Activated CD4-positive, alpha-beta T cell treated with anti-CD3 and anti-CD28 coated beads, Interleukin-10, Interleukin-2, amounts not matched to agents 100 ng/mL and 50 ng/mL, durations not matched to agents 16 hours and 8 hours (primary cell): Measurements from ENCODE around the gene ZBTB5.
"Not testable (repeated sequence)": the region's sequence is repeated elsewhere in the genome, so short reads cannot be mapped to it uniquely, and the experiment has no call there.

Experiments used
- DNase-seq: peaks from one replicate; pipeline ENCODE4 v3.0.0-alpha.2; 2020

Gene ZBTB5

GRCh38 chr9:37485389-37486255 lies 20.4 kb upstream of the ZBTB5 start, which contains the start of gene POLR1E:
POLR1E (plus strand) TSS chr9:37485948; CDS start chr9:37486048, 100 bp downstream.
- peak; percentile 98 for DNase-seq

DNA sequence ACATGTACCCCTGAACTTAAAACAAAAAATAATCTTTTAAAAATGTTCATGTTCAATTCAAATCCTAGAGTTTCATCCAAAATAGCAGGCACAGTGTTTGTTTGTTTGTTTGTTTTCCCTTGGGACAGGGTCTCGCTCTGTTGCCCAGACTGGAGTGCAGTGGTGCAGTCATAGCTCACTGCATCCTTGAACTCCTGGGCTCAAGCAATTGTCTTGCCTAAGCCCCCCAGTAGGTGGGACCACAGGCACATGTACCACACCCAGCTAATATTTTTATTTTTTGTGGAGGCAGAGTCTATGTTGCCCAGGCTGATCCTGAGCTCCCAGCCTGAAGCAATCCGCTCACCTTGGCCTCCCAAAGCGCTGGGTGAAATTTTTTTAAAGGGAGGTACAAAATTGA lies 15.5 kb upstream of the ZBTB5 start:
- DNase-seq: no peak

DNA sequence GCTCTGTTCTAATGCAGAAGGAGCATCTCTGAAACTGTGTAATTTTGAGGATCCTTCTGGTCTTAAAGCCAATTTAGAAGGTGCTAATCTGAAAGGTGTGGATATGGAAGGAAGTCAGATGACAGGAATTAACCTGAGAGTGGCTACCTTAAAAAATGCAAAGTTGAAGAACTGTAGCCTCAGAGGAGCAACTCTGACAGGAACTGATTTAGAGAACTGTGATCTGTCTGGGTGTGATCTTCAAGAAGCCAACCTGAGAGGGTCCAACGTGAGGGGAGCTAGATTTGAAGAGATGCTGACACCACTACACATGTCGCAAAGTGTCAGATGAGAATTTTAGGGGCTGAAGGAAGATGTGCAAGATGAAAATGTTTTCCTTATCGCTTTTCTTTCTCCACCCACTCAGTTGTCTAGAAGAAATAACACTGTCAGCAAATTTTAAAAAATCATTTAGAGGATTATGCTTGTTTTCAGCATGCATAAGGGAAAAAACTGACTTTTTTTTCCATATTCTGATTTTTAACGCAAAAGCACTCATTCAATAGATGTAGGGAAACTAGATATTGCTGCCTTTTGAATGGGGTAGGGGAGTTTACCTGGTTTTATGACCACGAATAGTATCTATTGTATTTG lies 12.9 kb upstream of the ZBTB5 start:
- DNase-seq: not testable (repeated sequence)

GRCh38 chr9:37477443-37477842 lies 12.2 kb upstream of the ZBTB5 start:
- DNase-seq: not testable (repeated sequence)

GRCh38 chr9:37476930-37477329 lies 11.7 kb upstream of the ZBTB5 start:
- no peak for DNase-seq

DNA sequence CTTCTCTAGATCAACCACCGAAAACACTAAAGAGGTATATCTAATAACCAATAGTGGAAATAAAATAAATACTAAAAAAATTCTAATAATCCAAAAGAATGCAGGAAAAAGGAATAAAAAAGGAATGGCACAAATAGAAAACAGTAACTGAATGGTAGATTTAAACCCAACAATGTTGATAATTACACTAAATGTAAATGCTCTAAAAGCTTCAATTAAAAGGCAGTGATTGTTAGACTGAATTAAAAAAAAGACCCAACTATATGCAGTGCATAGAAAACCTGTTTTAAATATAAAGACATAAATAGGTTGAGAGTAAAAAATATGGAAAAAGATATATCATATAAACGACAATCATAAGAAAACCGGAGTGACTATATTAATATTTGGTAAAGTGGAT lies 9.2 kb upstream of the ZBTB5 start:
- no peak for DNase-seq

DNA sequence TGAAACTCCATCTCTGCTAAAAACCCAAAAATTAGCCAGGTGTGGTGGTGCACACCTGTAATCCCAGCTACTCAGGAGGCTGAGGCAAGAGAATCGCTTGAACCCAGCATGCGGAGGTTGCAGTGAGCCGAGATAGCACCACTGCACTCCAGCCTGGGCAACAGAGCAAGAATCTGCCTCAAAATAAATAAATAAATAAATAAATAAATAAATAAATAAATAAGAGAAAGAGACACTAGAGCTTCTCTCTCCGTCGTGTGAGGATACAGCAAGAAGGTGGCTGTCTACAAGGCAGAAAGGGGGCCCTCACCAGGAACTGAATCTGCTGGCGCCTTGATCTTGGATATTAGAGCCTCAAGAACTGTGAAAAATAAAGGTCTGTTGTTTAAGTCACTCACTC lies 8.7 kb upstream of the ZBTB5 start:
- DNase-seq: not testable (repeated sequence)

DNA sequence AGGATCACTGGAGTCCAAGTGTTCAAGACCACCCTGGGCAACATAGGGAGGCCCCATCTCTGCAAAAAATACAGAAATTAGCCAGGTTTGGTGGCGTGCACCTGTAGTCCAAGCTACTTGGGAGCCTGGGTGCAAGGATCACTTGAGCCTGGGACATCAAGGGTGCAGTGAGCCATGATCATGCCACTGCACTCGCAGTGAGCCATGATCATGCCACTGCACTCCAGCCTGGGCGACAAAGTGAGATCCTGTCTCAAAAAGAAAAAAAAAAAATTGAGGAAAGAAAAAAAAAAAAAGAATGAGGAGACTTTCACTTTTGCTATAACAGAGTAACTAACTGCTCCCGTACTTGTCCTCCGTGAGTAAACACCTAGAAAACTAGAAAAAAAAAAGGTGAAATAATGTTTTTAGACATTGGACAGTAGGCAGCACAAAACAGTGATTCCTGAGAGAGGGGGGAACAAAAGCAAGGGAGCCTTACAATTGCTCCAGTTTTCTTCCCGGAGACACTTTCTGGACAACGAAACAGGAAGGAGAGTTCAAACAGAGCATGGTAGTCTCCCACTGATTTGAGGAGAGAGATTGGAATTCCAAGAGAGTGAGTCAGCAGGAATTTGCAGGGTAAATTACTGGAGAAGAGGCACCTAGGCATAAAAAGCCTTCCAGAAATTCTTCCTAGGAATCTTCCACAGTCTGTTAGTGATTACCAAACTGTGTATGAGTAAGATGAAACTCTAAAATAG lies 6.9 kb upstream of the ZBTB5 start:
- no peak for DNase-seq

DNA sequence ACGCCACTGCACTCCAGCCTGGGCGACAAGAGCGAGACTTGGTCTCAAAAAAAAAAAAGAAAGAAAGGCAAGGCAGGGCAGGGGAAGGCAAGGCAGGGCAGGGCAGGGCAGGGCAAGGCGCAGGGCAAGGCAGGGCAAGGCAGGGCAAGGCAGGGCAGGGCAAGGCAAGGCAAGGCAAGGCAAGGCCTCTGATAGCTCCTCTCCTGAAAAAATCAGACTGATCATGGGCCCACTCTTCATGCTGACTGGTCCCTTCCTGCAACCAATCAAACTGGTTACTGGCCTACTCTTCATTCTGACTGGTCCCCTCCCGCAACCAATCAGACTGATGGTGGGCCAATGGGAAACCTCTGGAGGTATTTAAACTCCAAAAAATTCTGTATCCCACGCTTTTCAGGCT lies 3.4 kb upstream of the ZBTB5 start:
- DNase-seq: no peak

DNA sequence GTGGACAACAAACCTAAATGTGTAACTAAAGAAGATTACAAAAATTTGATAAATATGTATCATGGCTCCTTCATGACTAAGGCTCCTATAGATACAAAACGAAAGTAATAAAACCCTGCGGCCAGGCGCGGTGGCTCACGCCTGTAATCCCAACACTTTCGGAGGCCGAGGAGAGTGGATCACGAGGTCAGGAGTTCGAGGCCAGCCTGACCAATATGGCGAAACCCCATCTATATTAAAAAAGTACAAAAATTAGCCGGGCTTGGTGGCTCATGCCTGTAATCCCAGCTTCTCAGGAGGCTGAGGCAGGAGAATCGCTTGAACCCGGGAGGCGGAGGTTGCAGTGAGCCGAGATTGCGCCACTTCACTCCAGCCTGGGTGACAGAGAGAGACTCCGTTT lies 2.3 kb upstream of the ZBTB5 start:
- DNase-seq: not testable (repeated sequence)

- peak; percentile 13 for DNase-seq
Observed at GRCh38 chr9:37466037-37466709, 923 bp upstream of the ZBTB5 start.

- peak; percentile 71 for DNase-seq
Observed at GRCh38 chr9:37464426-37465248, 613 bp downstream of the ZBTB5 start.

GRCh38 chr9:37464006-37464405 lies 1.2 kb downstream of the ZBTB5 start:
- DNase-seq: no peak

- DNase-seq: no peak
Observed at GRCh38 chr9:37456817-37457216, 8.4 kb downstream of the ZBTB5 start.

DNA sequence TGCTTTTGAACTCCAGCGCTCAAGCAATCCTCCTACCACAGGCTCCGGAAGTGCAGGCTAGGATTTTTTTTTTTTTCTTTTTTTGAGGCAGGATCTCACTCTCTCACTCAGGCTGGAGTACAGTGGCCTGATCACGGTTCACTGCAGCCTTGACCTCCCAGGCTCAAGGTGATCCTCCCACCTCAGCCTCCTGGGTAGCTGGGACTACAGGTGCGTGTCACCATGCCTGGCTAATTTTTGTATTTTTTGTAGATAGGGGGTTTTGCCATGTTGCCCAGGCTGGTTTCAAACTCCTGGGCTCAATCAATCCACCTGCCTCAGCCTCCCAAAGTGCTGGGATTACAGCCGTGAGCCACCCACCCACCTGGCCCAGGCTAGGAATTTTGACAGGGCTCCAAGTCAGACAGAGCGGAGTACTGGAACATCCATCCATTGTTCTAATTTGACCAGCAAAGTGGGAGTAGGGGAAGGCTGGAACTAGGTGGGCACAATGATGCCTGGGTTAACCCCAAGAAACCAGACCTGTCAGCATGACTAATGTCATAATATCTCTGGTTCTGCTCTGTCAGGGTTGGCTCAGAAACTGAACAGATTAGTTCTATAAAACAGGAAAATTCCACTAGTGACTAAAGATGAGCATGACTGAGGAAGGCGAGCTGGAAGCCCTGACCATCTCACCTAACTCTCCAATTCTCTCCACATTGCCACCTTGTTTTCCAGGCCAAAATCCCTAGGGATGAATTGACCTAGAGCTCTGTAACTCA lies 9.2 kb downstream of the ZBTB5 start:
- no peak for DNase-seq

DNA sequence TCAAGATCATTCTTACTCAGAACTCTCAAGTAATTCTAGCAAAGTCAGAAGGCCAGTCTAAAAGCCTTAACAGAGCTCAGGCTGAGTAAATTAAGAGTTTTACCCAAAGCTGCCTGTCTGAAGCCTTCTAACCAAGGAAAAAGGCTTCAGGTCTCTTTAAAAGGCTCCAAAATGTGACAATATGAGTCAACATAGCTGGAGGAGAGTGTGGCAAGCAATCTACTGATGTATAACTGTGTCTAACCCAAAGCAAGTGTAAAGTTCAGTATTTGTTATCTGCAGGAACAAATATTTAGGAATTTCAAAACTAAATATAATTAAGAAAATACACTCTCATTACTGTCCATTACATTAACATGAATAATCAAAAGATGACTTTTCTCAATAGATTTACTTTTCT lies 11.0 kb downstream of the ZBTB5 start:
- DNase-seq: no peak

DNA sequence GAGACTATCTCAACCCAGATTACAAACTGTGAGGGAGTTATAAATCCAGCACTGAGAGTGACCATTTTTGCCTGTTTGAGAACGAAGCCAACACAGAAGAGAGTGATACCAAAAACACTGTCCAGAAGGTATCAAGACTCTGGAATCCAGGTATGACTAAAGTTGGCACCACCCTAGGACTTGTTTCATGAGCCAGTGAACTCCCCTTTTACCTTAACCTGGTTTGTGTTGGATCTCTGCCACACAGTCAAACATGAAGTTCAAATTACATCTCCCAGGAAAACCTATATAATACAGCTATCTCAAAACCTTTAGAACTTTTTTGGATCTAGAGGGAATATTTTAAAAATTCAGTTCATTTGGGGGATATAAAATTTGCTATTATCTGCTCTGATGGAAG lies 11.4 kb downstream of the ZBTB5 start:
- no peak for DNase-seq

- DNase-seq: no peak
Observed at GRCh38 chr9:37452611-37453010, 12.6 kb downstream of the ZBTB5 start.

DNA sequence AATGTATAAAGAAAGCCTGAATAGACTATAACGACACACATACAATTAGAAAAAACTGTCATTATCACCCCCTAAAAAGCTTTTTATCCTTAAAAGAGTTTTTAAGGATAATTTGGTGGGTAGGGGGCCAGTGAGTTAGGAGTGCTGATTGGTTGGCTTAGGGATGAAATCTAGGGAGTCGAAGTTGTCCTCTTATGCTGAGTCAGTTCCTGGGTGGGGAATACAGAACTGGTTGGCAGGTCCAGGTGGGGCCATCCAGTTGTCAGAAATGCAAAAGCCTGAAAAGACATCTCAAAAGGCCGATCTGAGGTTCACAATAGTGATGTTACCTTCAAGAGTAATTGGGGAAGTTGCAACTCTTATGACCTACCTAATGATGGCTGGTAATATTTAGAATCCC lies 13.6 kb downstream of the ZBTB5 start:
- DNase-seq: no peak

GRCh38 chr9:37449862-37450632 lies 15.2 kb downstream of the ZBTB5 start:
- no peak for DNase-seq

DNA sequence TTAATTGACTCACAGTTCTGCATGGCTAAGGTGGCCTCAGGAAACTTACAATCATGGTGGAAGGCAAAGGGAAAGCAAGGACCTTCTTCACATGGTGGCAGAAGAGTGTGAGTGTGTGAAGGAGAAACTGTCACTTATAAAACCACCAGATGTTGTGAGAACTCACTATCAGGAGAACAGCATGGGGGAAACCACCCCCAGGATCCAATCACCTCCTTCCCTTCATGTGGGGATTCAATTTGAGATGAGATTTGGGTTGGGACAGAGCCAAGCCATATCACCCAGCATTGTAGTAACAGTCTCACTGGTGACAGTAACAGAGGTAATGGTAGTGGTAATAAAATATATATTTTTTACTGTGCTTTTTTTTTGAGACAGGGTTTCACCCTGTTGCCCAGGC lies 18.1 kb downstream of the ZBTB5 start:
- no peak for DNase-seq
